BLaER1 (cell line): Measurements from ENCODE around the gene PEX16.
A peak's percentile ranks its signal among the peaks of the same experiment; 100 is the strongest.
"Not testable (repeated sequence)": the region's sequence is repeated elsewhere in the genome, so short reads cannot be mapped to it uniquely, and the experiment has no call there.

Experiments
- H3K27ac ChIP-seq: shearing (Covaris generic); formaldehyde crosslinking; 2 replicates; pipeline ENCODE4 v1.8.1; 2022
- H3K27me3 ChIP-seq: shearing (Covaris generic); formaldehyde crosslinking; 2 replicates; pipeline ENCODE4 v1.8.1; 2022
- H3K36me3 ChIP-seq: shearing (Covaris generic); formaldehyde crosslinking; 2 replicates; pipeline ENCODE4 v1.8.1; 2022
- H3K4me1 ChIP-seq: shearing (Covaris generic); formaldehyde crosslinking; 2 replicates; pipeline ENCODE4 v1.8.1; 2022
- H3K4me2 ChIP-seq: shearing (Covaris generic); formaldehyde crosslinking; 2 replicates; pipeline ENCODE4 v1.8.1; 2022
- H3K4me3 ChIP-seq: shearing (Covaris generic); formaldehyde crosslinking; 2 replicates; pipeline ENCODE4 v1.8.1; 2022
- H3K9ac ChIP-seq: shearing (Covaris generic); formaldehyde crosslinking; 2 replicates; pipeline ENCODE4 v1.8.1; 2022
- H3K9me3 ChIP-seq: shearing (Covaris generic); formaldehyde crosslinking; 2 replicates; pipeline ENCODE4 v1.8.1; 2022
- H4K20me1 ChIP-seq: shearing (Covaris generic); formaldehyde crosslinking; 2 replicates; pipeline ENCODE4 v1.8.1; 2022
- Cebpa-rat ChIP-seq: shearing (Covaris generic); IDR thresholded peaks from 2 replicates; pipeline ENCODE4 v1.8.1; 2022

PEX16 gene

GRCh38 chr11:45900916-45901617 is 16.6 kb downstream of the PEX16 start:
- no peak overlapping the region for H3K27ac ChIP-seq
- H3K4me3 ChIP-seq: peak overlapping the region; percentile 68; the same call in 1 of the 2 replicates
- H3K4me1 ChIP-seq: peaks cover 21% of the 10 kb centered on the region
- no peaks in the 10 kb centered on the region for H3K9me3 ChIP-seq
- TF ChIP-seq Cebpa-rat: no peak
- H4K20me1 ChIP-seq: peaks cover 51% of the 10 kb centered on the region
- H3K4me2 ChIP-seq: peak overlapping the region; percentile 91
- no peak overlapping the region for H3K9ac ChIP-seq
- no peaks in the 10 kb centered on the region for H3K36me3 ChIP-seq
- peaks cover 41% of the 10 kb centered on the region for H3K27me3 ChIP-seq

- H3K9me3 ChIP-seq, H3K9ac ChIP-seq, H3K27ac ChIP-seq, H3K36me3 ChIP-seq: not testable (repeated sequence)
- Histone ChIP-seq H3K4me3 (peak overlapping the region; percentile 68), H3K4me1 (peaks cover 21% of the 10 kb centered on the region), H3K4me2 (peak overlapping the region; percentile 91), H3K27me3 (peaks cover 41% of the 10 kb centered on the region), H4K20me1 (peaks cover 56% of the 10 kb centered on the region)
Measured at GRCh38 chr11:45900175-45900800, 17.4 kb downstream of the PEX16 start.

GRCh38 chr11:45899448-45900174 is 18.1 kb downstream of the PEX16 start:
- Histone ChIP-seq H3K36me3 (no peaks in the 10 kb centered on the region), H4K20me1 (peaks cover 56% of the 10 kb centered on the region), H3K4me2 (peak overlapping the region; percentile 91)

GRCh38 chr11:45899086-45899447 is 18.6 kb downstream of the PEX16 start:
- Histone ChIP-seq H3K27me3 (peaks cover 41% of the 10 kb centered on the region), H3K4me3 (peak overlapping the region; percentile 68; the same call in 1 of the 2 replicates), H4K20me1 (peaks cover 56% of the 10 kb centered on the region), H3K4me2 (peak overlapping the region; percentile 91), H3K36me3 (no peaks in the 10 kb centered on the region), H3K9ac (no peak overlapping the region), H3K4me1 (peaks cover 21% of the 10 kb centered on the region), H3K27ac (no peak overlapping the region), H3K9me3 (no peaks in the 10 kb centered on the region)
- no peak for TF ChIP-seq Cebpa-rat

More at GRCh38 chr11:45899448-45900174, 18.1 kb downstream of the PEX16 start:
- Histone ChIP-seq H3K4me1 (peaks cover 21% of the 10 kb centered on the region), H3K4me3 (peak overlapping the region; percentile 68), H3K9ac (peak overlapping the region; percentile 71; the same call in 1 of the 2 replicates), H3K27ac (no peak overlapping the region), H3K27me3 (peaks cover 41% of the 10 kb centered on the region), H3K9me3 (no peaks in the 10 kb centered on the region)
- TF ChIP-seq Cebpa-rat: no peak

GRCh38 chr11:45897556-45897955 is 20.1 kb downstream of the PEX16 start:
- H4K20me1 ChIP-seq: peaks cover 56% of the 10 kb centered on the region
- no peak for TF ChIP-seq Cebpa-rat
- H3K27ac ChIP-seq: no peak overlapping the region
- H3K4me1 ChIP-seq: peaks cover 16% of the 10 kb centered on the region
- no peak overlapping the region for H3K9ac ChIP-seq
- H3K4me2 ChIP-seq: no peak overlapping the region
- no peak overlapping the region for H3K4me3 ChIP-seq
- peaks cover 41% of the 10 kb centered on the region for H3K27me3 ChIP-seq
- H3K9me3 ChIP-seq: no peaks in the 10 kb centered on the region
- no peaks in the 10 kb centered on the region for H3K36me3 ChIP-seq

GRCh38 chr11:45896422-45896984 is 21.2 kb downstream of the PEX16 start:
- Histone ChIP-seq H3K27ac (no peak overlapping the region), H3K4me3 (no peak overlapping the region), H3K9me3 (no peaks in the 10 kb centered on the region)

DNA sequence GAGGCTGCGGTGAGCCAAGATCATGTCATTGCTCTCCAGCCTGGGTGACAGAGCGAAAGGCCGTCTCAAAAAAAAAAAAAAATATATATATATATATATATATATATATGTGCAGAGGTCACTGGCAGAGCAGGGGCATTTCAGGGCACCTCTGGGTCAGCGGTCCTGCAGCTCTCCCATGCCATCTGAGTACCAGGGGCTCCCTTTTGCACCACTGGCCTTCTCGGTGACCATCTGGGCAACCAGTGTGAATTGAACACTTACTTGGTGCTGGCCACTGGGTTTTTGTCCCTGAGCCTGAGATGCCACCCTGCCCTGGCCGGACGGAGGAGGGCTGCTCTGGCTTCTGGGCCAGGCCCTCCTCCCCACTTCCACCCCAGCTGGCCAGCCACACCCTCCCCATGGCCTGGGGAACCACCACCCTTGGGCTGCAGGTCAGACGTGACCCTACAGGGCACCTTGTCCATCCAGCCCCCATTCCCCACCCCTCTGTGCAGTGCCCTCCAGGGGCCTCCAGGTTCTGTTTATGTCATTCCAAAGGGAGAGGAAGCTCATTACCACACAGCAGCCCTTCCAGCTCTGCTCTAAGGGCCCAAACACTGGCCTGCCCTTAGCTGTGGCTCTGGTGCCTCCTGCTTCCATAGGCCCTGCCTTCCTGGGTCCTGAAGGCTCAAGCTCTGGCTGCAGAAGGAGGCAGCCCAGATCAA is 22.0 kb downstream of the PEX16 start:
- Histone ChIP-seq H3K4me1 (peaks cover 14% of the 10 kb centered on the region), H3K9me3 (no peaks in the 10 kb centered on the region), H3K4me3 (no peak overlapping the region), H3K36me3 (no peaks in the 10 kb centered on the region), H3K27ac (no peak overlapping the region), H3K27me3 (peaks cover 31% of the 10 kb centered on the region), H3K4me2 (no peak overlapping the region), H4K20me1 (peaks cover 41% of the 10 kb centered on the region), H3K9ac (no peak overlapping the region)
- TF ChIP-seq Cebpa-rat: no peak

More at GRCh38 chr11:45896422-45896984, 21.2 kb downstream of the PEX16 start:
- H4K20me1 ChIP-seq: peaks cover 49% of the 10 kb centered on the region
- peaks cover 39% of the 10 kb centered on the region for H3K27me3 ChIP-seq
- no peak overlapping the region for H3K4me2 ChIP-seq
- H3K36me3 ChIP-seq: no peaks in the 10 kb centered on the region
- no peak for TF ChIP-seq Cebpa-rat
- H3K4me1 ChIP-seq: peaks cover 16% of the 10 kb centered on the region
- no peak overlapping the region for H3K9ac ChIP-seq

GRCh38 chr11:45894555-45895247 is 23.0 kb downstream of the PEX16 start:
- Histone ChIP-seq H3K9ac (no peak overlapping the region), H3K4me2 (no peak overlapping the region), H3K4me1 (peaks cover 9% of the 10 kb centered on the region), H3K9me3 (no peaks in the 10 kb centered on the region), H3K36me3 (no peaks in the 10 kb centered on the region), H3K27me3 (peaks cover 24% of the 10 kb centered on the region), H3K4me3 (no peak overlapping the region), H4K20me1 (peaks cover 36% of the 10 kb centered on the region), H3K27ac (no peak overlapping the region)
- no peak for TF ChIP-seq Cebpa-rat

DNA sequence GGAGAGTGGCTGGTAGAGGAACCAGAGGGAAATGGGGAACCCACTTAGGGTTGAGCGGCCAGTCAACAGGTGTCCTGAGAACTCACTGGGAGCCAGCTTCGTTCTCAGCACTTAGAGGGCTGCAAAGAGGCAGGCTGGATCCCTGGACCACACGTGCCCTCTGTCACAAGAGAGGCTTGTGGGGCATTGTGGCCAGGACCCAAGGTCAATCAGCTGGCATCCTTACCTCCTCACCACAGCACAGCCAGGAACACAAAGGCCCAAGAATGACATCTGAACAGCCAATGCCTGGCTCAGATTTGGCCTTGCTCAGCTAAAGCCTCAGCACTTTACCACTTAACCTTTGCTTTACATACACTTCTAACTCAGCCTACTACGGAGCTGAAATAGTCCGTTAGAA is 24.8 kb downstream of the PEX16 start:
- H3K4me2 ChIP-seq: no peak overlapping the region
- no peak overlapping the region for H3K27ac ChIP-seq
- peaks cover 8% of the 10 kb centered on the region; the same call in 1 of the 2 replicates for H3K27me3 ChIP-seq
- no peaks in the 10 kb centered on the region for H3K9me3 ChIP-seq
- no peaks in the 10 kb centered on the region for H3K4me1 ChIP-seq
- H4K20me1 ChIP-seq: peaks cover 24% of the 10 kb centered on the region
- H3K36me3 ChIP-seq: no peaks in the 10 kb centered on the region
- no peak overlapping the region for H3K9ac ChIP-seq
- no peak overlapping the region for H3K4me3 ChIP-seq
- no peak for TF ChIP-seq Cebpa-rat
